ENCODE data around the gene OR2AP1.

DNA sequence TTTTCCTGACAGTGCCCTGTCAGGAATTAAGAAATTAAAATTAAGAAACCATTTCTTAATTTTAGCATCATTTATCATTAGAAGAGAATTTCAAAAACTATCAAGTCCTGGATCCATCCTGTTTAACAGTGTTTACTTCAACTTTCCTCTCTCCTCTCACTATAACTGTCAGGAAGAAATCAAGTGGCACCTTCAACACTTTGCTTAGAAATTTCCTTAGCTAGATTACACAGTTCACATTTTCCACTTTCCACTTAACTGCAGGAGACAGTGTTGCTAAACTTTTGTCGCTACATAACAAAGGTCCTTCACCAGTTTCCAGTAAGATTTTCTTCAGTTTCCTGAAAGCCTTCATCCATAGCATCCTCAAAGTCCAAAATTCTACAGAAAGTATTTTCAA lies 42.5 kb downstream of the OR2AP1 start:
- TF ChIP-seq POLR2AphosphoS5 (IDR thresholded peaks at IDR 0.05) (no peak), CTCF (IDR thresholded peaks at IDR 0.05) (no peak)

Measured in sigmoid colon (tissue), 4 donors.